Hepatic stellate cell (primary cell): ENCODE results near the gene NFATC1.

Source experiments
- DNase-seq: peaks from one replicate; pipeline ENCODE4 v3.0.0; 2011; ENCODE audit warnings: low spot score

NFATC1 gene

DNA sequence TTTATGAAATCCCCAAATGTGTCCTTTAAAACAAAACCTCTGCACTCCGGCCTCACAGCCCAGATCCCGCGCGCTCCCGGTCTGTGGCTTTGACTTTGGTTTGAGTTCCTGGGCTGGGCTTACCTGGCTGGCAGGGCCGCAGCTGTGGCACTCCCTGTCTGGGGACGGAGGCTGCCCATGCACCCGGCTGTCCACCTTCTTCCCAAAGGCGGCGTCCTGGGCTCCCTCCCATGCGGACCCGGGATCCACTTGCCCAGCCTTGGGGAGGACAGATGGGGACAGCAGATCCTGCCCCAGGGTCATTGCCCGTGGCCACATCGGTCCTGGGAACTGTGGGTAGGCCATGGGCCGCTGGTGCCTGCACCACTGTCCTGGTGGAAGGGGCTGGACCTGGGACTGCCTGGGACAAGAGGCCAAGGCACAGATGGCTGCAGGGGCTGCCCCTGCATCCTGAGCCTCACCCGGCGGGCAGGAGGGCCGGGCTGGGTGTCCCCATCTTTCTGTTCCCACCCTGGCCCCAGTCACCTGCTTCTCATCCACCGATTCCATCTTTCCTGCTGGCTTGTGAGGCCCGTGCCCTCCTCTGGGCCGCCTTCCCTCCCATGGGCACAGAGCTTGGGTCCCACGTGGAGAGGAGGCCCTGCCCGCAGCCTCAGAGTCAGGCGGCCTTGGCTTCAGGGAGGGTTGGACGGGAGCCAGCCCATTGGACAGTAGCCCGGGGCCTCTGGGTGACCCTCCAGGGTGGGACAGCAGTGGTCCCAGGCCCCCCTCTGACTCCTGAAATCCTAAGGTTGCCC lies 27.7 kb downstream of the NFATC1 start:
- DNase-seq: no peak

DNA sequence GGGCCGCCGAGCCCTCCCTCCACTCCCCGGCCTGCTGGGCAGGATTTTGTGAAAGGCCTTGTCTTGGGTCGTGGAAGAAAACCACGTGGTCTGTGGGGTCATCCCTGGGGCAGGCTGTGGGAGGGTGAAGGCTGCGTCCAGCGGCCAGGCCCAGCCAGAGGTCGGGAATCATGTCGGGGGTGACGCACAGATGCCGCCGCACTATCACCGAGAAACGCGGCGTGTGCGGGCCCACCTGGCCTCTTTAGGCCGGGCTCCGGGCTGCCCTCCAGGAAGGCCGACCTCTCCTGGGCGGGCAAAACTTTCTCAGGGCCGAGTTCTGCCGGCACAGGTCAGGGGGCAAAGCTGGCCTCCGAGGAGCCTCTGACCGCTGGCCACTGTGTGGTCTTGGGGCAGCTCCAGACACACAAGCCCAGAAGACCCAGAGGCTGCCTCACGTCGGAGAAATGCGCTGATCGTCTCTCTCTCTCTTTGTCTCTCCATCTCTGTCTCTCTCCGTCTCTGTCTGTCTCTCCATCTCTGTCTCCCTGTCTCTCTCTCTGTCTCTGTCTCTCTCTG lies 28.4 kb downstream of the NFATC1 start:
- no peak for DNase-seq

DNA sequence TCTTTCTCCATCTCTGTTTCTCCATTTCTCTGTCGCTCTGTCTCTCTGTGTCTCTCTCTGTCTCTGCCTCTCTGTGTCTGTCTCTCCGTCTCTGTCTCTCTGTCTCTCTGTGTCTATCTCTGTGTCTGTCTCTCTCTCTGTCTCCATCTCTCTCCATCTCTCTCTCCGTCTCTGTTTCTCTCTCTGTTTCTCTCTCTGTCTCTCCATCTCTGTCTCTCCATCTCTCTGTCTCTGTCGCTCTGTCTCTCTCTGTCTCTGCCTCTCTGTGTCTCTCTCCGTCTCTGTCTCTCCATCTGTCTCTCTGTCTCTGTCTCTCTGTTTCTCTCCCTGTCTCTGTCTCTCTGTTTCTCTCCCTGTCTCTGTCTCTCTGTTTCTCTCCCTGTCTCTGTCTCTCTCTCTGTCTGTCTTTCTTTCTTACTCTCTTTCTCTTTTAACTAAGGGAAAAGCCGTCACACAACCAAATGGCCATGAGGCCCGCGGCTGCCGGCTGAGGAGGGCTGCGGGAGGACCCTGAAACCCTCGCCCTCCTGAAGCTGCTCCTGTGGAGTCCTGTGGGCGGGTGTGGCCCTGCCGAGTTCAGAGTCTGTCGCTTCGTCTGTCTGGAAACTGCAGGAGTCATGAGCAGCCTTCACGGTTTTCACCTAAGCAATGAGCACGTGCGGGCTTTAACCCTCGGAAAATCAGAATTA lies 29.3 kb downstream of the NFATC1 start:
- no peak for DNase-seq

DNA sequence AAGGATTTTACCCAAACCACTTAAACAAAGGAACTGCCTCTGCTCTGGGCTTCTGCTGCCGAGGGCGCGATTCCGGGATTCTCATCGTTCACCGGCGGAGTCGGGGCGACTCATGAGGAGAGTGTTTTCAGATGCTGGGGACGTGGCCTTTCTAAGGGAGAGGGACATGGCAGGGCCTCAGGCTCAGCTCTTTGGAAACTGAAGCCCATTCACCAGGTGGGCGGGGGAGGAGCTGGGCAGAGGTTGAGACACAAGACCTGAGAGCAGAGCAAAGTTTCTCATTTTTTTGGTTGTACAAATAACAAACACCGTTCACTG lies 29.8 kb downstream of the NFATC1 start:
- no peak for DNase-seq

DNA sequence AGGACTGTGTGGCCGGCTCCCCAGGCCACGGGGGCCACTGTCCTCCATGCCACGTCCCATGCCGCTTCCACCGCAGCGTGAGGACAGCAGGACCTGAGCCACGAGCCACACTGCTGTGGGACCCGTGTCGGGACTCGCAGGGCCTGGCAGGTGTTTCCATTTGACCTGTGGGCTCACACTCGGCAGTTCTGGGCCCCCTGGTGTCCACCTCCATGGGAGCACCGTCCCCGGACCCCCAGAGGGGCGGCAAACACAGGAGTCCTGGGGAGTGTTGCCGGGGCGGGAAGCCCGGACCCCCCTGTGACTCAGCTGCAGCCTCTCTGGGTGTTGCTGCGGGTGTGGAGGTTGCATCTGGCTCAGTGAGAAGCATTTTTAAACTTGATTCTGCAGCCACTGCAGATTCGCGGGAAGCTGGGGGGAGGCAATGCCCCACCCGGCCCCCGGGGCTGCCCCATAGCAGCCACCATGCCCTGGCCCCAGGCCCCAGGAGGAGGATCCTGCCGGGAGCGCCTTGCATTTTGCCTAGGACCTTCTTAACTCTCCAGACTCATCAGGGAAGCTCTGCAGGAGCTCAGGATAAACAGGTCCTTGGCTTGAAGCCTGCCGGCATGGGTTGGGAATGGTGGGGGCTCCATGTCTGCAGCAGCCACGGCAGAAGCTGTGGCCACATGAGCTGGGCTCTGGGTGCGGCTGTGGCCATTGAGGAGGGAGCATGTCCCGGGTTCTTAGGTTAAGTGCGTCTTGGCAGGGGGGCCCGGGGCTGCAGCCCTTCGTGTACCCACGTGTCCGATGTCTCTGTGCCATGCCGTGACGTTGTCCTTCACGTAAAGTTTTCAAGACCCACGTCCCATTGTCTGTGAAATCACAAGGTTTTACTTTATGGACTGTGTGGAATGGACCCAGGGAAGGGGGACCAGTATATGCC lies 30.9 kb downstream of the NFATC1 start:
- DNase-seq: no peak

DNA sequence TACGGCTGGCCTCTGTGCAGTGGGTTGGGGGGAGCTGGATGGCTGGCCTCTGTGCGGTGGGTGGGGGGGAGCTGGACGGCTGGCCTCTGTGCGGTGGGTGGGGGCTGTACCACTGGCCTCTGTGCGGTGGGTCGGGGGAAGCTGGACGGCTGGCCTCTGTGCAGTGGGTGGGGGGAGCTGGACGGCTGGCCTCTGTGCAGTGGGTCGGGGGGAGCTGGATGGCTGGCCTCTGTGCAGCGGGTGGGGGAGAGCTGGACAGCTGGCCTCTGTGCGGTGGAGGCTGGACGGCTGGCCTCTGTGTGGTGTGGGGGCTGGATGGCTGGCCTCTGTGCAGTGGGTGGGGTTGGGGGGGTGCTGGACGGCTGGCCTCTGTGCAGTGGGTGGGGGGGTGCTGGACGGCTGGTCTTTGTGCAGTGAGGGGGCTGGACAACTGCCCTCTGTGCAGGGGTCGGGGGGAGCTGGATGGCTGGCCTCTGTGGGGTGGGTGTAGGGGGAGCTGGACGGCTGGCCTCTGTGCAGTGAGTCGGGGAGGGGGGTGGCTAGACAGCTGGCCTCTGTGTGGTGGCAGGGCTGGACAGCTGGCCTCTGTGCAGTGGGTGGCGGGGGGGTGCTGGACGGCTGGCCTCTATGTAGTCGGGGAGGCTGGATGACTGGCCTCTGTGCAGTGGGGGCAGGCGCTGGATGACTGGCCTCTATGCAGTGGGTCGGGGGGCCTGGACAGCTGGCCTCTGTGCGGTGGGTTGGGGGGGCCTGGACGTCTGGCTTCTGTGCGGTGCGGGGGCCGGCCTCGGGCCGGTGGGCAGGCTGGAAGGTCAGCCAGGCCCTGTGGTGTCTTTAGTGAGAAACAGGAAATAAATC lies 31.9 kb downstream of the NFATC1 start:
- DNase-seq: no peak

DNA sequence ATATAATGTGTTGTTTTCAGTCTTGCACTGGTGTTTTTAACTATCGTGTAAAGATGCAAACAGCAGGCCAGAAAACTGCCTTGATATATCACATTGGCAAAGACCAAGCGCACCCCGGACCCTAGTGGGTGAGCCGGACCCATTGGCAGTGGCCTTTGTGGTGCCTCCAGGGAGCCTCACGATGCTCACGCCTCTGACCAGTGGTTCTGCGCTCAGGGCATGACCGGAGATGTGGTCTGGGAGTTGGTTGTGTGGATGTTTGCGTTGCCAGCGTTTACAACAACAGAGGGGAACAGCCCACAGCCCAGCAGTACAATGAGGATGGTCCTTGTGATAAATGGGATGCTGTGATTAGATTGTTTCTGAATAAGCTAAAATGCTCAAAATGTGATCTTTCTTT lies 32.6 kb downstream of the NFATC1 start:
- DNase-seq: no peak

DNA sequence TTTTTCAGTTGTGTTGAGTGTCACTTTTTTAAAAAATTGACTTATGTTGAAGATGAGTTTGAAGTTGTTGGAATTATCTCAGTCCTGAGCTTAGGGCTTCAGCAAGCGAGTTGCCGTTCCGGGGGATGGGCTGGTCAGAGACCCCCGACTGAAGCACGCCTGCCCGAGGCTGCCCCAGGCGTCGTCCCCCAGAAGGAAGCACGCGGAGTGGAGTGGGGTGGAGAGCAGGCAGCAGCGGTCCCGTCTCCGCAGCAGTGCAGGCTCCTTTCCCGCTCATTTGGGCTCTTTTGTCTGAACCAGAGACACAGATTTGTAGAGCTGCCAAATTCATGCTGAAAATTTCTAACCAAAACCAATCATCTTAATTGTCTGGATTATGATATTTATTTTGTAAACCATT lies 33.7 kb downstream of the NFATC1 start:
- DNase-seq: no peak

DNA sequence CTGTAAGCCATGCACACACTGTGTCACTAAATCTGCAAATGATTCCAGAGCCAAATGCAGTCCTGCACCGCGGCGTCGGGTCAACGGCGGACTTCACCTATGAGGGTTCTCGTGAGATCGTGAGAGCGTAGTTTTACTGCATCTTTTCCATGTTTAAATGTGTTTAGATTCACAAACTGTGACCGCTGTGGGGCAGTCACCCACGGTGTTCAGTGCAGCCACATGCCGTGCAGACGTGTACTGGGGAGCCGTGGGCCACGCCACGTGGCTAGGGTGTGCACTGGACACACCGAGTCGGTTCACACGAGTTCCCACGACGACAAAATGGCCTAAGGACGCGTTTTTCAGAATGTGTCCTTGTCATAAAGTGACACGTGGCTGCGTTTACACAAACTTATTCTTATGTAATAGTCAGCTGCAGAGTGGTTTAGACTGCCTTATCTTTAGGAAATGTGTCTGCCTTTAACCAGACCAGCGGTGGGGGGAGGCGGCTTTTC lies 34.1 kb downstream of the NFATC1 start:
- DNase-seq: no peak

DNA sequence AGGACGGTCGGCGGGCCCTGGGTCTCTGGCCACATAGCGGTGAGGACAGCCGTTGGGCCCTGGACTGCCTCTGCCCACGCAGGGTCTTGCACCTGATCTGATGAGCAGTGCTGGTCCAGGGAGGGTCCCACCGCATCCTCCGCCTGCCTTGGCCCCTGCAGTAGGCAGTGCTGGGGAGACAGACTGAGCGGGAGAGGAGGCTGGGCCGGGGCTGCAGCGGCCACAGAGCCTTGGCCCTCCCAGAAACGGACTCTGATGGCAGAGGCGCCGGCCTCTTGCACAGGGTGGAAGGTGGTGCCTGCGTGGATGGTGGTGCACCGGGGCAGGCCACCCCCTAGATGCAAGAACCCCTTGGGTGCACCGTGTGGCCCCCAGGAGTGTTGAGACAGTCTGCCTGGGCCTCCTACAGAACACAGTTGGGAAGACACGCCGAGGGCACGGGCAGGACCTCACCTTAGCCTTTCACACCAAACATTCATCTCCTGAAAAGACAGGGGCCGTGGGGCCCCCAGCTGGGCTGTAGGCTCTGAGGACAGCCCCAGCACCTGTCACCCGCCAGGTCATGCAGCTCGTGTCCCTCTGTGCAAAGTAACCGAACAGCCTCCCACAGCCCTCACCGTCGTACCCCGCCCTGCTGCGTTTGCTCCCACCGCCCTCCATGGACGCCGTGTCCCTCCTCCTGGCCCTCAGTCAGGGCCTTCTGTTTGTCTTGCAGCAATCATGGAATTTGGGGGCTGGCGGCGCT lies 36.8 kb downstream of the NFATC1 start:
- DNase-seq: no peak

DNA sequence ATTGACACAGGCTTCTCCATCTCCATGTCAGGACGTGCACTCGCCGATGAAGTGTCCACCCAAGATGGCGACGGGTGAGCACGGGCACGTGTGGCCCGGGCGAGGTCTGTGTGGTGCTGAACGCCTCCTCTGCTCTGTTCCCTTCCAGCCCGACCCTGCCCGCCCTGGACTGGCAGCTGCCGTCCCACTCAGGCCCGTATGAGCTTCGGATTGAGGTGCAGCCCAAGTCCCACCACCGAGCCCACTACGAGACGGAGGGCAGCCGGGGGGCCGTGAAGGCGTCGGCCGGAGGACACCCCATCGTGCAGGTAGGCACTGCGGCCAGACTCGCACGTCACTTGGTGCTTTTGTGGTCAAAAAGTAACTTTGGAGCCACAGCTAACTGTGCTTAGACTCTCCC lies 37.7 kb downstream of the NFATC1 start:
- DNase-seq: no peak

DNA sequence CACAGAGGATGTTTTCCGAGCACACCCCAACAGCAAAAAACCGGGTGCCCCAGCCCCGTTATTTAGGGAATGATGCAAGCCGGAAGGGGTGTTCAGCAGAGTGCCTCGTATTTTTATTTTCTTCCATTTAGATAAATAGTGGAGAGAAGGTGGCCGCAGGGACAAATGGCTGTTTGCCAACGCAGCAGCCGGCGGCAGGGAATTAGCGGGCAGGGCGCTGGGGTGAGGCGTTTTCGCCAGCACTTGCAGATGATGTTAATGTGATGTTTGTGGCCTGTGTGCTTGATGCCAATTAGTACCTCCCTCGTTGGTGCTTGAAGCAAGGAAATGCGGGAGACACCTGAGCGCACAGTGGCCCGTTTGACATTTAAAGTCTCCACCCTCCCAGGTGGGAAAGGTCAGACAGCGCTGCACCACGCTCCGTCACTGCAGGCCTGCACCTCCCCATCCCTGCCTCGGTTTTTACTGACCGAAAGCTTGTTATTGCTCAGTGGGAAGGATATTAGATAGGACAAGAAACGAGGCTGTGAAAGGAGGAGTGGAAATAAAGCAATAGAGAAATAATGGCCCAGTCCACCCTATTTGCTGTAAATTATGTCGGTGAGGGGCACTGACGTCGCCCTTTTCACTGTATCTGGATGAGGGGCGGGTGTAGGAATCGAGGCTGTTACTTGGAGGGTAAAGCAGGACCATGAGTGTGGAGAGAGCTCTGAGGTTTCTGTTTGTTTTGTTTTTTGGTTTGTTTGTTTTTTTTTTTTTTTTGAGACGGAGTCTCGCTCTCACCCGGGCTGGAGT lies 39.1 kb downstream of the NFATC1 start:
- no peak for DNase-seq

DNA sequence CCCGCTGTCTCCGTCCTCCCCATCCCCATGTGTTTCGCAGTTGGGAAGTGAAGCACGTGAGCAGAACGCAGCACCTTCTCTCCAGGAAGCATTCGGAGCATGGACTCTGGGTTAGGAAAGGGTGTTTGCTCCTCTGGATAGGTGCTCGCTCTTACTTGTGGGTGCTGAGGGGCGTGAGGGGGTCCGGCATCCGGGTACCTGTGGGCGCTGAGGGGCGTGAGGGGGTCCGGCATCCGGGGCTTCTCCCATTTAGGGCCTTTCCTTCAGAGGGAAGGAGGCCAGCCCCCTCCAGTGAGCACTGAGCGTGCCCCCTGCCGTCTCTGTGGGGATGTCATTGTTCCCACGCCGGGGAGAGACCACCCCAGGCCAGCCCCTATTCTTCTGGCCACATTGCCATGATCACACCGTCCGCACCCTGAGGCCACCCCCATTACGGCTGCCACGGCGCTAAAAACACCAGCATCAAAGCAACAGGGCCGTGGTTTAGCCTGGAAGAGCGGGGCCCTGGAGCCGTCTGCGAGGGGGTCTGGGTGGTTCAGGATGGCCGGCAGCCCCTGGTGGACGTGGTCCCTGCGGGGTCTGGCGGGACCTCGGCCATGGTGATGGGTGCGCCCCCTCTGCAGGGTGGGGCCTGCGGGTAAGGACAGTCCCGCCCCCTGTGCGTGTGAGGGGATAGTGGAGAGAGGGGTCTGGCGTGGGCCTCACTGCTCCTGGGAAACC lies 41.0 kb downstream of the NFATC1 start:
- DNase-seq: no peak

DNA sequence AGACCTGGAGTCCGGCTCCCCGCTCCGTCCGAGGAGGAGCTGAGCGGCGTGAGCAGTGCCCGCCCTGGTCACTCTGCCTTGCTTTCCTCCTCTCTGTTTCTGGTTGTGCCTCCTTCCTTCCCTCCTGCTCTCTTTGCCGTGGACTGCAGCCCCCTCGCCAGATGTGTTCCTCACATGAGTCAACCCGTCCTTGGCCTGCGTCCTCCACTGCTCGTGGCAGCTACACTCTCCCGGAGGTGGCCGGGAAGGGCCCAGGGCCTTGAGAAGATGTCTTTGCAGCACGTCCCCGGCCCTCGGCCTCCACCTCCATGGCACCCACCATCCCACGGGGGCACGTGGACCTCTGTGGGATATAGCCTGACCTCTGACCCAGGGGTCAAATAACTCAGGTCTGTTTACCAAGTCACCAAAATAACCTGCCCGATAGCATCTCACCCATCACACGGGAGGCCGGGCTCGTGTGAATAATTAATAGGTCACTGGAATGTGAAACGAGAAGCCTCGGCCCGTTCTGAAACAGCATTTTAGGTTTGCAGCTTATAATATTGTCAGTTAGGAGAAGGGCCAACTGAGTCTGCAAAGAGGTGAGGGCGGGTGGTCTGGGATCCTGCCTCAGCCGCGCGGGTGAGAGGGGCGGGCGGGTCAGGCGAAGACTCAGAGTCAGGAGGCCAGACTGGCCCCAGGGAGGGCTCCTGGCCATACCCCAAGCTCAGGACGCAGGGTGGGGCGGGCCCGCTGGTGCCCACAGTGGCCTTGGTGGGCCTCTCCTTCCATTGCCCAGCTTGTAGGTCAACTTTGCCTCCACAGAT lies 42.6 kb downstream of the NFATC1 start:
- DNase-seq: no peak

DNA sequence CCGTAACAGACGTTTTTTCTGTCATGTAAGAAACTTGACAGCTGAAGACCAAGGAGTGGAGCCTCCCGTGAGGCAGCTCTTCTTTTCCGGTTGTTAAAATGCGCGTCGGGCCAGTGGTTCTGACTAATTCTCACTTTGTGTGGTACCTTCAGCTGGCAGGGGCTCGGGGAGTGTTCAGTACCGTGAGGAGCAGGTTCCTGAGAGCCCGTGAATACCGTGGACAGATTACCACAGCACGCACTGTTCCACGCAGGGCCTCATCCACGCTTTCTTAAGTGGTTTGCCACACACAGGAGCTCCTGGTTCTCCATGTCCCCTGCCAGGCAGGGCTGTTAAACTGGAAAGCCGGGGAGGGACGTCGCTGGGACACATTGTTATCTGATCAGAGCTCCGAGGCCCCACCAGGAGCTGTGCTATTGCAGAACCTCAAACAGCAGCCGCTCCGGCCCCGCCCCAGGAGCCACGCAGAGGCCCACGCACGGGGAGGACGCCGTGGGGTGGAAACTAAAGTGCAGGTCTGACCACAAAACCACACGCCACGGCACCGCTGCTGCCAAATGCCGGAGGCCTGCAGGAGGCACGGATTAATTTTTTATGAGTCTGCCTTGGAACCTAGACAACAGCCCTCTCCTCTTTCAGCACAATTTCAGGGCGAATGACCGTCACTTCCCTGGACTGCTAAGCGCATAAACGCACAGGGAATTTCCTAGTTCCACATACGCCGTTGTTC lies 43.3 kb downstream of the NFATC1 start:
- DNase-seq: no peak

DNA sequence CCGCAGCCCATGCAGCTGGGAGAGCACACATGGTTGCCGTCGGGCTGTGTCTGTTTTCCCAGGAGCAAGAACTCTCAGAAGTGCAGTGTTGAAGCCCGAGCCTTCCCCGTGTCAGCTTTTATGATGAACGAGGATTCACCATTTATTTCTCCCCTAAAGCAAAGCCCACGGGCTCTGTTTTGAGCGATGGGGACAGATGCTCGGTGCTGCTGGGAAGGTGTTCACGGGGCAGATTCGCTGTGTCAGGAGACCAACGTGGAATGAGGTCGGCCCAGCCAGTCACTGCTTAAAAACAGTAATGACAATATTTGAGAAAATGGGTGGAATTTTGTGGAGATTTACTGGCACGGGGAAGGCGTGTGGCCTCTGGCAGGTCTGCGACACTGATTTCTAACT lies 43.9 kb downstream of the NFATC1 start:
- DNase-seq: no peak

DNA sequence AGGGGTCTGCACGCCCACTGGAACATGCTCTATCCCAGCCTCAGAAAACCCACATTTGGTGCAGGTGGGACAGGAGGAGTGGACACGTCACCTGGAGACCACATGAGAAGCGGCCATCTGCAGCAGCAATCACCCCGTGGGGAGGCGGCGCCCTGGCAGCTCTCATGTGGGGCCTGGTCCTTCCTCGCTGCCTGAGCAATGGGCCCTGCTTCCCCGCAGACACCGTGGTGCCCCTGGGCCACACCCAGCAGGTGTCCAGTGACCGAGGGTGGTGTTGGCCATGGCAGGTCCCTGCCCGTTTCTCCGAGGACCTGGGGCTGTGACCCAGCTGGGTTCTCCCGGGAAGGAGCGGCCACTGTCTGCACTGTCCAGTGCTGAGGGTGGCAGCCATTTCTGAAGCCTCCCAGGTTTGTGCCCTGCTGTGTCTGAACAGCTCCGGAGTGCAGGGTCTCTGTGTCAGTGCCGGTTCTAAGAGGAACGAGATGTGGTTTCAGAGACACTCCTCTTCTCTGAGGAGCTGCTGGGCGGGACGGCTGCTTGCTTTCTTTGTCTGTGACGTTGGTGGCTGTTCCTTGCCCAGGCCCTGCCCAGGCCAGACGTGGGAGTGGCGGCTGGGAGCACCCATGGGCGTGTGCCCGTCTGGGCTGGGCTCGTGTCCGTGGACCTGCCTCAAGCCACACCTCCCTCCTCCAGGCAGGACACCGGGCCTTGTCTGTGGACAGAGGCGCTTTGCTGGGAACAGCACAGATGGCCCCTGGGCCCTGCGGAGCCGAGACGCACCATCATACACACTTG lies 44.8 kb downstream of the NFATC1 start:
- no peak for DNase-seq
